Renal cortex interstitium (tissue), 11 donors: ENCODE measurements around the gene CMKLR1. TPM values are rescaled to one million over a fixed set of nuclear protein-coding genes. Genes with fewer than 3 reads are reported as not detected.

ENCODE experiments used
- DNase-seq, 11 donors: peaks; one replicate each; pipeline ENCODE4 v3.0.0-alpha.2; 2013; ENCODE audit warnings: low read depth in 9 of 11, low spot score in 4 of 11; ENCODE audit errors: extremely low read depth in 1 of 11
- polyA plus RNA-seq, 3 donors: library from polyadenylated mRNA; unstranded; fragments of 120-200 nt; gene quantifications; one replicate each; pipeline ENCODE4 v1.2.1, GENCODE V29; 2013; ENCODE audit not compliant: insufficient read length in 3 of 3

The CMKLR1 gene
- polyA plus RNA-seq, 3 donors: 3.8 to 5.1 (median 4.1) TPM

GRCh38 chr12:108367436-108367835, 28.3 kb upstream of the CMKLR1 start:
- no peak for DNase-seq

GRCh38 chr12:108365324-108365723, 26.2 kb upstream of the CMKLR1 start:
- DNase-seq: no peak

GRCh38 chr12:108364879-108365278, 25.8 kb upstream of the CMKLR1 start:
- no peak for DNase-seq

GRCh38 chr12:108363565-108363964, 24.5 kb upstream of the CMKLR1 start:
- DNase-seq: no peak

GRCh38 chr12:108363165-108363564, 24.1 kb upstream of the CMKLR1 start:
- DNase-seq: no peak

- DNase-seq: no peak
These were observed 22.5 kb upstream of the CMKLR1 start for GRCh38 chr12:108361606-108362005.

- DNase-seq: no peak
These were observed 21.4 kb upstream of the CMKLR1 start for GRCh38 chr12:108360487-108360886.

GRCh38 chr12:108360057-108360456, 20.9 kb upstream of the CMKLR1 start:
- no peak for DNase-seq

- no peak for DNase-seq
These were observed 19.5 kb upstream of the CMKLR1 start for GRCh38 chr12:108358580-108358965.

- no peak for DNase-seq
These were observed 18.9 kb upstream of the CMKLR1 start for GRCh38 chr12:108357834-108358579.

- peak in 1 of 11 donors; percentile 15 for DNase-seq
These were observed 18.0 kb upstream of the CMKLR1 start for GRCh38 chr12:108356835-108357806.

GRCh38 chr12:108355069-108355468, 16.0 kb upstream of the CMKLR1 start:
- no peak for DNase-seq

GRCh38 chr12:108352591-108352990, 13.5 kb upstream of the CMKLR1 start:
- DNase-seq: no peak

GRCh38 chr12:108350511-108350910, 11.4 kb upstream of the CMKLR1 start:
- DNase-seq: no peak

- DNase-seq: no peak
These were observed 10.2 kb upstream of the CMKLR1 start for GRCh38 chr12:108349278-108349688.

GRCh38 chr12:108348842-108349241, 9.7 kb upstream of the CMKLR1 start:
- DNase-seq: no peak

- no peak for DNase-seq
These were observed 7.9 kb upstream of the CMKLR1 start for GRCh38 chr12:108346727-108347710.

GRCh38 chr12:108345716-108346633, 6.9 kb upstream of the CMKLR1 start:
- DNase-seq: no peak
